Stimulated activated CD8-positive, alpha-beta memory T cell treated with anti-CD3 and anti-CD28 coated beads, Interleukin-2, amount 100 ng/mL, for 1 hour (primary cell): ENCODE data around the gene MICALL2.

Source experiments
- DNase-seq, 2 donors: peaks; one replicate each; pipeline ENCODE4 v3.0.0-alpha.2; 2020; ENCODE audit warnings: low read depth in 2 of 2

The MICALL2 gene

GRCh38 chr7:1468203-1468602 is 8.9 kb upstream of the MICALL2 start:
- no peak for DNase-seq

- no peak for DNase-seq
Measured at GRCh38 chr7:1466524-1467271, 7.4 kb upstream of the MICALL2 start.

- no peak for DNase-seq
Measured at GRCh38 chr7:1464694-1465093, 5.4 kb upstream of the MICALL2 start.

DNA sequence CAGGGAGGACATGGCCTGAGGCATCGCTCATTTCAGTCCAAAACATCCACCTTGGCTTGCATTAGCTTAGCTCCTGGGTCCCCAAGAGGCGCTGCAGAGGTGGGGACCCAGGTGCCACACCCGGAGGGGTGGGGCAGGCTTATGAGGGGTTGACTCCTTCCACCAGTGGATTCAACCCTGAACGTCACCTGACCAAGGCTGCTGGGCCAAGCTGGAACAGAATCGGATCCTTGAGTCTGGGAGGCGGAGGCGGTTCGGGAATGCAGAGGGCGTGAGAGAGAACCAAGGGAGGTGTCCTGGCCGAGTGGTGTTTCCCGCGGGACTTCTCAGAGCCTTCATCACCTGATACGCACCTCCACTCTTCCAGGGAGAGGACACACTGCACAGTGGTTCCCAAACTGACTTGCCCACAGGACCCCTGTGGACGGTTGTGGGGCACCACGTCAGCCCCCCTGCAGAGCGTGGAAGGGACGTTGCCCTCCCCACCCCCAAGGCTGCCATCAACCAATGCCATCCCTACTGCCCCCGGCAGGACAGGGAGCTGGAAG is 4.5 kb upstream of the MICALL2 start:
- DNase-seq, result no peak

GRCh38 chr7:1461646-1462375 is 2.5 kb upstream of the MICALL2 start:
- no peak for DNase-seq

DNA sequence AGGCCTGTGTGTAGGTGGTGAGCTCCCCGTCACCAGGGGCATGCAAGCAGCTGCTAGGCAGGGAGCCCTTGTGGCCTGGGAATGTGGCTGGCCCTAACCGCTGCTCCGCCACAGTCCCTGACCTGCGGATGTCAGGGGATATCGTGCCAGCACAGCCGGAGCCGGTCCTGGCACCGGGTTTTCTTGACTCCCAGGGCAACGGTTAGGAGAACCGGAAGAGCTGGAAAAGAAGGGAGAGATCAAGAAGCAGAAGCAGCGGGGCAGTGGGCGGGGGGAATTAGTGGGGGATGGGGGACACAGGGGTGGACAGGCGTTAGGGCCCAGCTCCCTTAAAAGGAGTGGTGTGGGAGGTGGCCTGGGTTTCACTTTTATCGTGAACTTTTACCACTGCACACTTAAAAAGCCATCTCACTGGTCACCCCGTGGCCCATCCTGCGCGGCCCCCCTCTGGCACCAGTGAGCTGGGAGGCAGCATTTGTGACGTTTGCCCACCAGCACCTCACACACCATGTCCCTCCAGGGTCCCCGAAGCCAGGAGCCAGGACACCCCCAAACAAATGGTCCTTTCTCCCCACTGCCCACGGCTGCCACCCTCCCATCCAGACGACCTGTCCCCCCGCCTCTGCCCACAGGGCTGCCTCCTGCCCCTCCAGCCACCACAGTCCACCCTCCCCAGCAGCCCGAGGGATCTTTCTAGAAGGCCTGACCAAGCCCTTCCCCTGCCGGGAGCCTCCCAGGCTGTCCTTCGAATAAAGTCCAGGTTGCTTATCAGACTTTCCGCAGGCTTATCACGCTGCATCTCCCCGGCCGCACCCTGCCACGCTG is 1.8 kb upstream of the MICALL2 start:
- no peak for DNase-seq

DNA sequence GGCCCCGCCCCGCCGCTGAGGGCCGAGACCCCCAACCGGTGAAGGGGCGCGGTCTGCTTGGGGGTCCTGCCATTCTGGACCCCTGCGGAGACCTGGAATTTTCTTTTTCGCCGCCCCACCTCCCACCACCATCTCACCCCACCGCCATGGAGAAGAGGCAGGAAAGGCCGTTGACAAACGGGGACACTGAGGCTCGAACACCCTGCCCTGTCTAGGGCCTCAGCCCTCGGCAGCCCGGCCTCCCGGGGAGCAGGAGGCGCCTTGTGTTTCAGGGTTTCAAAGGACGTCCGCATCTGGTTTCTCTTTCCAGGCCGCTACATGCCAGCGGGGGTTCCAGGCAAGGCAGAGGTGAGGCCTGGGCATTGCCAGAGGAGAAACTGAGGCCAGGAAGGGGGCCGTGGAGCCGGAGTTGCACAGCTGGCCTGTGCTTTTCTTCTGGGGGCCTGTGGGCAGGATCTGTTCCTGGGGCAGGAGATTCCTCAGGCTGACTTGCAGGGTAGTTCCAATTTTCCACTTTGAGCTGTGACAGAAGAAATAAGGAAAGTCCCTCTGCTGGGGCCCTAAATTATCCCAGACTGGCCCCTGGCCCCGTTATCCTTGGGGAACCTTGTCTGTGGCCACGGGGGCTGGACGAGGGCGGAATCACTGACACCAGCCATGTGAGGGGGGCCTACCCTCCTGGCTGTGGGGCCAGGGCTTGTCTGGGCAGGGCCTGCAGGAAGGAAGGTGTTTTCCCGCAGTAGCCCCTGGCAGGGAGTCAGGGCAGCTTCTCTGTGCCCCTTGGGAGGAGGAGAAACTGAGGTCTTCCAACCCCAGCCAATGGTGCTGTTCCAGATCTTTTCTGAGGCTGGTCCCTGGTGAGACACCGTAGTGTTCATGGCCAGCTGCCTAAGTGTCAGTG is 900 bp upstream of the MICALL2 start:
- no peak for DNase-seq

DNA sequence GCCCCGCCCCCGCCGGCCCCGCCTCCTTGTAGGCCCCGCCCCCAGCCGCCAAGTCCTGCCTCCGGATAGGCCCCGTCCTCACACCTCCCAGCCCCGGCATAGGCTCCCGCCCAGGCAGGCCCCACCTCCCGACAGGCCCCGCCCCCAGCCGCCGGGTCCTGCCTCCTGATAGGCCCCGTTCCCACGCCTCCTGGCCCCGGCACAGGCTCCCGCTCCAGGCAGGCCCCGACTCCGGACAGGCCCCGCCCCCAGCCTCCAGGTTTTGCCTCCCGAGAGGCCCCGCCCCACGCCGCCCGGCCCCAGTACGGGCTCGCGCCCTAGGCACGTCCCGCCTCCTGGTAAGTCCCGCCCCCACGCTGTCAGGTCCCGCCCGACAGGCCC is 232 bp upstream of the MICALL2 start:
- DNase-seq, result peak; percentile 88 to 93

GRCh38 chr7:1457949-1458682 is 1.2 kb downstream of the MICALL2 start:
- no peak for DNase-seq

DNA sequence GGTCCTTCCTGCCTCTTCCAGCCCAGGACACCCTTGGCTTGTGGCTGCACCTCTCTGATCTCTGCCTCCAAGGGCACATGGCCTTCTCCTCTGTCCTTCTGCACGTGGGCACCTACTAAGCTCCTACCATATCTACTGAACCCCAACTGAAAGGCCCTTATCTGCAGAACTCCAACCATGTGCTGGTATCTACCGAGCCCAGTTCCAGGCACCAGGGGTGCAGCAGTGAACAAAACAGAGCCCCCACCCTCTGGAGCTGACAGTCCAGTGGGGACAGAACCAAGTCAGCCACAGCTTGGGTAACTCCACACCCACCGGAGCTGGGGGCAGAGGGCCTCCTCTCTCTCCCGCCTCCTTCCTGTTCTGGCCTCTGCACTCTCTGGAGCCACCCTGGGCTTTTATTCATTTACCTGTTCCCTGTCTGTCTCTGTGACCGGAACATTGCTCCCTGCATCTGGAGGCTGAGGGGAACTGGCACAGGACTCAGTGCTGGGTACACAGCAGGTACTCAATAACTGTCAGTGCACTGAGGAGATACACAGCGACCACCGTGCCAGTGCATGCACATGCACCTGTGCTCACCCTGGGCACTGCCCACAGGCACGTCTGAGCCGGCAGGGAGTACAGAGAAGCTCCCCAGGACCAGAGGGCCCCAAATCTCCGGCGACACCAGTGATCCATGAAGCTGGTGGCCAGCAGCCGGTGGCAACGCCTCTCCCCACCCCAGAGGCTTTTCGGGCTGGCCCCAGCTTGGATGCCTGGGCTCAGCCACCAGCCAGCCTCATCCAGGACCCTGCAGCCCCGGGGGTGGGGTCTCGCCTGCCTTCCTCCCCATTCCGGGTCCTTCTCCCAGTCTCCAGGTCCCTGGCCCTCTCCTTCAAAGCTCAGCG is 2.0 kb downstream of the MICALL2 start:
- DNase-seq, result no peak

DNA sequence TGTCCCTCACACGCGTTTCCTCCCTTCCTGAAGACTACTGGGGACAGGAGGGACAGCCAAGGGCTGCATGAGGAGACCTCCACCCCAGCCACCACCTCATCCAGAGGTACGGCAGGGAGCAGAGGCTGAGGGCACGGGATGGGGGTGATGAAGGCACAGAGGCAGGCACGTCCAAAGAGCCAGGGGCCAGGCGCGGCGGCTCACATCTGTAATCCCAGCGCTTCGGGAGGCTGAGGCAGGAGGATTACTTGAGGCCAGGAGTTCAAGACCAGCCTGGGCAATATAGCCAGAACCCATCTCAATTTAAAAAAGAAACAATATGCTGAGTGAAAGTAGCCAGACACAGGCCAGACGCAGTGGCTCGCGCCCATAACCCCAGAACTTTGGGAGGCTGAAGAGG is 3.3 kb downstream of the MICALL2 start:
- DNase-seq, result no peak

GRCh38 chr7:1455241-1455939 is 3.9 kb downstream of the MICALL2 start:
- DNase-seq, result no peak

DNA sequence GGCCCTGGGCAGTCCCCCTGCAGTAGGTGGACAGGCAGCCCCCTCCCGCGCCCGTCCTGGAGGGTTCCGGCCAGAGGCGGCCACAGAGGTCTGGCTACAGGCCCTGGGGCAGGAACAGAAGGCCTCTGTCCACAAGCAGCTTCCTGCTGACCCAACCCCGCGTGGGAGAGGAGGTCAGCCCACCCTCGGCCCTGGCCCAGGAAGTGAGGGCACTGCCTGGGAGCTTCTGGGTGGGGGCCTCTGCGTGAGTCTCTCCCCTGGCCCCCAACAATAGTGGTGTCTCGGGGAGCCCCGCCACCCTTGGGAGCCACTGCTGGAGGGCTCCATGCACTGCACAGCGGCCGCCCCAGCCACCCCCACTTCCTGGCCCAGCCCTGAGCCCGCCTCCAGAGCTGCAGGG is 4.7 kb downstream of the MICALL2 start:
- DNase-seq, result no peak

- DNase-seq, result no peak
Measured at GRCh38 chr7:1452205-1452604, 7.1 kb downstream of the MICALL2 start.

GRCh38 chr7:1450987-1451386 is 8.3 kb downstream of the MICALL2 start:
- no peak for DNase-seq

GRCh38 chr7:1450431-1450830 is 8.8 kb downstream of the MICALL2 start:
- DNase-seq, result no peak

DNA sequence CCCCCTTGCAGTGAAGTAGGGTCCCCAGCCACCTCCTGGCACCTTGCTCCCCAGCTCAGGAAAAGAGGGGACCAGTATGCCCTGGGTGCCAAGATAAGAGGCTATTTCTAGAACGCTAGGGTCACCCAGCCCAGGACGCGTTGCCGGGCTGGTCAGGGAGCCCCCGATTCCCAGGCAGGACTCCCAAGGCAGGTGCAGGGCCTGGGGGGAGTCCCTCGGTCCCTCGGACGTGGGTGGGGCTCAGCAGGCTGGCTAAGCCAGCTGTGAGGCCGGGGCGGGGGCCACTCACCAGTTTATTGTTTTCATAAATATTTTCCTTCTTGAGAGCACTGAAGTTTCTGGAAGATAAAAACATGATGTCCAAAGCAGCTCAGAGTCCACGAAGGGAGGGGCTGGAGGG is 9.3 kb downstream of the MICALL2 start:
- no peak for DNase-seq

GRCh38 chr7:1449501-1449900 is 9.8 kb downstream of the MICALL2 start:
- DNase-seq, result no peak

- no peak for DNase-seq
Measured at GRCh38 chr7:1448958-1449357, 10.3 kb downstream of the MICALL2 start.
